Lower lobe of right lung (tissue), 2 donors: ENCODE measurements around the gene SLC26A5. TPM values are rescaled to one million over a fixed set of nuclear protein-coding genes. Genes with fewer than 3 reads are reported as not detected.

Source experiments
- ATAC-seq, 2 donors: fragments of 200-7000 bp; cut with Tn5 transposase; one replicate each; pipeline ENCODE4 v1.9.1; 2020 to 2022; ENCODE audit warnings: mild to moderate bottlenecking in 2 of 2, moderate library complexity in 2 of 2
- DNase-seq: peaks from one replicate; pipeline ENCODE4 v3.0.0-alpha.2; 2020
- H3K27ac ChIP-seq: fragments of 200-600 bp; one replicate; pipeline ENCODE4 v1.8.0; 2022
- H3K27me3 ChIP-seq: fragments of 200-600 bp; one replicate; pipeline ENCODE4 v1.8.0; 2022; ENCODE audit warnings: low read depth
- H3K36me3 ChIP-seq: fragments of 200-600 bp; one replicate; pipeline ENCODE4 v1.8.0; 2022; ENCODE audit warnings: mild to moderate bottlenecking
- H3K4me1 ChIP-seq: fragments of 200-600 bp; one replicate; pipeline ENCODE4 v1.8.0; 2022
- H3K4me3 ChIP-seq: fragments of 200-600 bp; one replicate; pipeline ENCODE4 v1.8.0; 2022; ENCODE audit warnings: mild to moderate bottlenecking
- H3K9me3 ChIP-seq: fragments of 200-600 bp; one replicate; pipeline ENCODE4 v1.8.0; 2022
- intact Hi-C: fragments of 100-400 bp; cut with DNase I; formaldehyde crosslinking; loops from one replicate; pipeline ENCODE4 v1.11.0; 2022
- total RNA-seq: library from RNA; stranded (reverse); fragmentation: NEBNext Ultra II Directional; extraction: Animal tissue kit (Norgen Biotek cat#: 25700); gene quantifications from one replicate; pipeline ENCODE4 v1.2.1, GENCODE V29; 2021
- TF ChIP-seq, protein P1 (sequence below): fragments of 200-600 bp; IDR thresholded peaks from one replicate; pipeline ENCODE4 v1.8.0; 2022; ENCODE audit warnings: antibody characterized with exemption, mild to moderate bottlenecking
- donor health status: DM: no; HTN: yes; CAD: no; lungs with severe emphysema.

The SLC26A5 gene
- total RNA-seq, 1 donor from 2014 or later: 1.8 TPM

DNA sequence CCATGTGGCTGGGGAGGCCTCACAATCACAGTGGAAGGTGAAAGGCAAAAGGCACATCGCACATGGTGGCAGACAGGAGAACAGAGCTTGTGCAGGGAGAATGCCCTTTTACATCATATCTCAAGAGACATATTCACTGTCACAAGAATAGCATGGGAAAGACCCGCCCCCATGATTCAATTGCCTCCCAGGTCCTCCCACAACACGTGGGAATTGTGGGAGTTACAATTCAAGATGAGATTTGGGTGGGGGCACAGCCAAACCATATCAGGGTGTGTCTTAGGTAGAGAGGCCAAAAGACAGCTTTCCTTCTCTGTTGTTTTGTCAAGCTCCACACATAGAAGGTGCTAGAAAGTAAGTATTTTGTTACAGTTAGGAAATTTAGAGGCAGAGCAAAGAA is 20.8 kb upstream of the SLC26A5 start:
- TF ChIP-seq, protein P1, sequence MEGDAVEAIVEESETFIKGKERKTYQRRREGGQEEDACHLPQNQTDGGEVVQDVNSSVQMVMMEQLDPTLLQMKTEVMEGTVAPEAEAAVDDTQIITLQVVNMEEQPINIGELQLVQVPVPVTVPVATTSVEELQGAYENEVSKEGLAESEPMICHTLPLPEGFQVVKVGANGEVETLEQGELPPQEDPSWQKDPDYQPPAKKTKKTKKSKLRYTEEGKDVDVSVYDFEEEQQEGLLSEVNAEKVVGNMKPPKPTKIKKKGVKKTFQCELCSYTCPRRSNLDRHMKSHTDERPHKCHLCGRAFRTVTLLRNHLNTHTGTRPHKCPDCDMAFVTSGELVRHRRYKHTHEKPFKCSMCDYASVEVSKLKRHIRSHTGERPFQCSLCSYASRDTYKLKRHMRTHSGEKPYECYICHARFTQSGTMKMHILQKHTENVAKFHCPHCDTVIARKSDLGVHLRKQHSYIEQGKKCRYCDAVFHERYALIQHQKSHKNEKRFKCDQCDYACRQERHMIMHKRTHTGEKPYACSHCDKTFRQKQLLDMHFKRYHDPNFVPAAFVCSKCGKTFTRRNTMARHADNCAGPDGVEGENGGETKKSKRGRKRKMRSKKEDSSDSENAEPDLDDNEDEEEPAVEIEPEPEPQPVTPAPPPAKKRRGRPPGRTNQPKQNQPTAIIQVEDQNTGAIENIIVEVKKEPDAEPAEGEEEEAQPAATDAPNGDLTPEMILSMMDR: no peak
- Histone ChIP-seq H3K36me3 (no peaks in the 10 kb centered on the region), H3K4me1 (no peaks in the 10 kb centered on the region), H3K27ac (no peak overlapping the region), H3K27me3 (no peaks in the 10 kb centered on the region), H3K9me3 (no peaks in the 10 kb centered on the region), H3K4me3 (no peak overlapping the region)
- DNase-seq (no peak), ATAC-seq (no peak)
- intact Hi-C loops: no loop called here

DNA sequence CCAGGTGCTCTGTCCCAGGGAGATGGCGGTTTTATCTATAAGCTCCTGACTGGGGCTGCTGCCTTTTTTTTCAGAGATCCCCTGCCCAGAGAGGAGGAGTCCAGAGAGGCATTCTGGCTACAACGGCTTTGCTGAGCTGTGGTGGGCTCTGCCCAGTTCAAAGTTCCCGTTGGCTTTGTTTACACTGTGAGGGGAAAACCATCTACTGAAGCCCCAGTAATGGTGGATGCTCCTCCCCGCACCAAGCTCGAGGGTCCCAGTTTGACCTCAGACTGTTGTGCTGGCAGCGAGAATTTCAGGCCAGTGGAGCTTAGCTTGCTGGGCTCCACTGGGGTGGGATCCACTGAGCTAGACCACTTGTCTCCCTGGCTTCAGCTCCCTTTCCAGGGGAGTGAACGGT is 16.4 kb upstream of the SLC26A5 start:
- Histone ChIP-seq H3K4me3 (no peak overlapping the region), H3K36me3 (no peaks in the 10 kb centered on the region), H3K9me3 (no peaks in the 10 kb centered on the region), H3K4me1 (no peaks in the 10 kb centered on the region), H3K27me3 (no peaks in the 10 kb centered on the region), H3K27ac (no peak overlapping the region)
- ATAC-seq: no peak
- TF ChIP-seq, protein P1: no peak
- no peak for DNase-seq
- intact Hi-C loops: no loop called here

DNA sequence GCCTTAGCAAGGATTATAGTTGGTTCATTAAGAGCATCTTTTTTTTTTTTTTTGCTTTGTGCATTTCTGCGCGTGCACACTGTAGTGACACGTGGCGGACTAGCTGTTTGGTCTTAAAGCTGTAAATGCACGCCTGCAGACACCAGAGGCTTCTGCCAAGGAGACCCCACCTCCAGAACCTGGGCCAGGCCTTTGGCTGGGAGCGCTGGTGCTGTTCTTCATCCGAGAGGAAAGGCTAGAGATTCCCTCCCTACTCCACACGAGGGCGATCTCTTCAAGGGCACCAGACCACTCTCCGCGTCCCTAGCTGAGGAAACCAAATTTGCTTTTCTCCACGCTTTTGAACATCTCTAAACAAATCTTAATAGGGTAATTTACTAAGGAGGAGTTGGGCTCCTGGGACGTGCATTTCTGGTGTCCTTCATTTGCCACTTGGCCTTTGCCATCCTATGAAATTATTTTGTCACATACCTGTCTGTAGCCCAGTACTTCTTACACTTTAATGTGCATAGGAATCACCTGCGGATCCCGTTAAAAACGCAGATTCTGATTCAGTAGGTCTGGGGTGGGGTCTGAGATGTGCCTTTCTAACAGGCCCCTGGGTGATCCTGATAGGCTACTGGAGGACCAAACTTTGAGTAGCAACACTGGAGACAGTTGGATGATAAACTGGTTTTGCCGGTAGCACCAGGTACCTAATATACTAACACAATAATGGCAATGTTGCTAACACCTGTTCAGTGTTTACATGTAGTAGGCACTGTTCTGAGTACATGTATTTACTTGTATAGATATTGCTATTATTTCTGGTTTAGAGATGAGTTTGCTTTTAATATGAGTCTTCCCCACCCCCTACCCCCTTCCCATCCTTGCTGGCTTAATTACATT is 1.3 kb upstream of the SLC26A5 start:
- ATAC-seq: peak; percentile 82 to 83
- Histone ChIP-seq H3K4me3 (no peak overlapping the region), H3K4me1 (peaks cover 12% of the 10 kb centered on the region), H3K27ac (no peak overlapping the region), H3K36me3 (no peaks in the 10 kb centered on the region), H3K9me3 (no peaks in the 10 kb centered on the region), H3K27me3 (peaks cover 41% of the 10 kb centered on the region)
- TF ChIP-seq, protein P1: peak; percentile 50
- intact Hi-C loops: no loop called here
- no peak for DNase-seq

DNA sequence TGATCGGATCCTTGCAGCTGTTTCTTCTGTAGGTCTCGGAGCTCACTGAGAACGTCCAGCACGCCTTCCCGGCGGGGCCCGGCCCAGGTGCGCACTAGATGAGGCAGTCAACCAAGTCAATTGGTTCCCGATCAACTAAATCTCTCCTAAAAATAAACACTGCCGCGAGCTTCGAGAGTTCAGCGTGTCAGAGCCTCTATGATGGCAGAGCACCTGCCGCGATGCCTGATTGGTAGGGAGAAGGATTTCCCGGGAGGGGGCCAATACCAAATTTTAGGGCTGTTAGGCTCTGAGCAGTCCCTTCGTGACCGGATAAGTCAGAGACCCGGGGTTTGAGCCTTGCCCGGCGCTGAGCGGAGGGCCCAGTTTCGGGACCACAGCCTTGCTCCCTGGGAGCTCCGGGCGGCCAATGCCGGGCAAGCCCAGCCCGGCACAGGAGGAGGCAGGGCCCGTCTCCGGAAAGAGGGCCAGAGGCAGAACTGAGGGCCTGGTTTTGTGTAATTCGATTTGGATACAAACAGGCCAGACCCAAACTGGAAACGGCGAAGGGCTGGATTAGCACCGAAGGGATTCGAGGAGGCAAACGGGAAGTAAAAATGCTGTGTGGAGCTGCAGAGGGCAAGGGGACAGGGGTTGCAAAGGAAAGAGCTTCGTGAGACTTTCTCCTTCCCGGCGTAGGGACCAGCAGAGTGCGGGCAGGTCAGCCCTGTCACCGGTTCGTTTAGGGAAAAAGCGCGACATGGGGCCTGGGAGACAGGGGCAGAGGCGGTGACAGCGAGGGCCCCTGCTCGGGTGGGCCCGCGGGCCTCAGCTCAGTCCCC is 569 bp downstream of the SLC26A5 start:
- peak; percentile 62 to 70 for ATAC-seq
- TF ChIP-seq, protein P1: no peak
- no peak for DNase-seq
- Histone ChIP-seq H3K27ac (peak overlapping the region; percentile 31), H3K4me1 (peaks cover 12% of the 10 kb centered on the region), H3K36me3 (no peaks in the 10 kb centered on the region), H3K9me3 (no peaks in the 10 kb centered on the region), H3K27me3 (peaks cover 41% of the 10 kb centered on the region), H3K4me3 (peak overlapping the region; percentile 47)
- intact Hi-C loops: no loop called here

DNA sequence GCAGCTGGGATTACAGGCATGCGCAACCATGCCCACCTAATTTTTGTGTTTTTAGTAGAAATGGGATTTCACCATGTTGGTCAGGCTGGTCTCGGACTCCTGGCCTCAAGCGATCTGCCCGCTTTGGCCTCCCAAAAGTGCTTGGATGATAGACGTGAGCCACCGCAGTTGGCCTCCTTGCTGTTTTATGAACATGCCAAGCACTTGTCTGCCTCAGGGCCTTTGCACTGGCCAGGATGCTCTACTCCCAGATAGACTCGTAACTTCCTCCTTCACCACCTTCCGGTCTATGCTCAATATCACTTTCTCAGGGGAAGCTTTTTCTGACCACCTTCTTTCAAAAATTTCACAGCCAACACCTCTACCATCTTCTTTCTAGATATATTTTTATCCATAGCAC is 6.3 kb downstream of the SLC26A5 start:
- TF ChIP-seq, protein P1: no peak
- Histone ChIP-seq H3K36me3 (no peaks in the 10 kb centered on the region), H3K27ac (no peak overlapping the region), H3K4me3 (no peak overlapping the region), H3K9me3 (no peaks in the 10 kb centered on the region), H3K27me3 (peaks cover 11% of the 10 kb centered on the region), H3K4me1 (peaks cover under 1% of the 10 kb centered on the region)
- DNase-seq (no peak), ATAC-seq (no peak)
- intact Hi-C loops: no loop called here
